Breast epithelium (tissue), 3 donors: ENCODE data around the gene CDH23.

Experiments used
- CTCF ChIP-seq, 3 donors: fragments of 450-650 bp; IDR thresholded peaks; one replicate each; pipeline ENCODE4 v1.5.1; 2016 to 2017; ENCODE audit warnings: antibody characterized with exemption in 3 of 3, mild to moderate bottlenecking in 3 of 3, moderate library complexity in 3 of 3
- POLR2A ChIP-seq: fragments of 450-650 bp; IDR thresholded peaks from one replicate; pipeline ENCODE4 v1.6.1; 2016; ENCODE audit warnings: antibody characterized with exemption, mild to moderate bottlenecking, moderate library complexity
- POLR2AphosphoS5 ChIP-seq, 3 donors: sonication (generic); formaldehyde crosslinking; IDR thresholded peaks; one replicate each; pipeline ENCODE4 v1.6.1; 2017; ENCODE audit warnings: antibody characterized with exemption in 3 of 3

GRCh38 chr10:71478813-71479365 is 82.2 kb downstream of the CDH23 start:
- no peak for TF ChIP-seq CTCF (IDR thresholded peaks at IDR 0.05)
- no peak for TF ChIP-seq POLR2A
- TF ChIP-seq POLR2AphosphoS5 (IDR thresholded peaks at IDR 0.05) = no peak
